ENCODE data around the gene DPM2.

Gene DPM2

DNA sequence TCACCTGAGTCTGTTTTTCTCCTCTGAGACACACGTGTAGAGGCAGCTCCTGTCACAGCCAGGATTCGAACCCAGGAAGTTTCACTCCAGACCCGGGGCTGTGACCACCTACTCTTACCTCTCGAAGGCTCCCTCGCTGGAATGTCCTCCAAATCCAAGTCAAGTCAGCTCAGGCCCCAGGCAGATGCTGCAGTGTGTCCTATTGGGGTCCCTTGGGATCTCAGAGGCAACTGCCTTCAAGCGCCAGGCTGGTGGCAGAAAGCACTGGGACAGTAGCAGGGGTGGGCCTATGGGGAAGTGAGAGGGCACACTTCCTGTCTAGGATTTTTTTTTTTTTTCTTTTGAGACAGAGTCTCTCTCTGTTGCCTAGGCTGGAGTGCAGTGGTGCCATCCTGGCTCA, 20.1 kb downstream of the DPM2 start:
- no peak for DNase-seq (ENCODE audit: low spot score)
- ChIA-PET CTCF (no interaction called here), POLR2A (ENCODE audit: low non-redundant PET) (no interaction called here)
- H3K27ac ChIP-seq, result peak overlapping the region; percentile 97
- TF ChIP-seq, protein P1, sequence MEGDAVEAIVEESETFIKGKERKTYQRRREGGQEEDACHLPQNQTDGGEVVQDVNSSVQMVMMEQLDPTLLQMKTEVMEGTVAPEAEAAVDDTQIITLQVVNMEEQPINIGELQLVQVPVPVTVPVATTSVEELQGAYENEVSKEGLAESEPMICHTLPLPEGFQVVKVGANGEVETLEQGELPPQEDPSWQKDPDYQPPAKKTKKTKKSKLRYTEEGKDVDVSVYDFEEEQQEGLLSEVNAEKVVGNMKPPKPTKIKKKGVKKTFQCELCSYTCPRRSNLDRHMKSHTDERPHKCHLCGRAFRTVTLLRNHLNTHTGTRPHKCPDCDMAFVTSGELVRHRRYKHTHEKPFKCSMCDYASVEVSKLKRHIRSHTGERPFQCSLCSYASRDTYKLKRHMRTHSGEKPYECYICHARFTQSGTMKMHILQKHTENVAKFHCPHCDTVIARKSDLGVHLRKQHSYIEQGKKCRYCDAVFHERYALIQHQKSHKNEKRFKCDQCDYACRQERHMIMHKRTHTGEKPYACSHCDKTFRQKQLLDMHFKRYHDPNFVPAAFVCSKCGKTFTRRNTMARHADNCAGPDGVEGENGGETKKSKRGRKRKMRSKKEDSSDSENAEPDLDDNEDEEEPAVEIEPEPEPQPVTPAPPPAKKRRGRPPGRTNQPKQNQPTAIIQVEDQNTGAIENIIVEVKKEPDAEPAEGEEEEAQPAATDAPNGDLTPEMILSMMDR (conservative IDR thresholded peaks at IDR 0.05; ENCODE audit: low read depth), result no peak

DNA sequence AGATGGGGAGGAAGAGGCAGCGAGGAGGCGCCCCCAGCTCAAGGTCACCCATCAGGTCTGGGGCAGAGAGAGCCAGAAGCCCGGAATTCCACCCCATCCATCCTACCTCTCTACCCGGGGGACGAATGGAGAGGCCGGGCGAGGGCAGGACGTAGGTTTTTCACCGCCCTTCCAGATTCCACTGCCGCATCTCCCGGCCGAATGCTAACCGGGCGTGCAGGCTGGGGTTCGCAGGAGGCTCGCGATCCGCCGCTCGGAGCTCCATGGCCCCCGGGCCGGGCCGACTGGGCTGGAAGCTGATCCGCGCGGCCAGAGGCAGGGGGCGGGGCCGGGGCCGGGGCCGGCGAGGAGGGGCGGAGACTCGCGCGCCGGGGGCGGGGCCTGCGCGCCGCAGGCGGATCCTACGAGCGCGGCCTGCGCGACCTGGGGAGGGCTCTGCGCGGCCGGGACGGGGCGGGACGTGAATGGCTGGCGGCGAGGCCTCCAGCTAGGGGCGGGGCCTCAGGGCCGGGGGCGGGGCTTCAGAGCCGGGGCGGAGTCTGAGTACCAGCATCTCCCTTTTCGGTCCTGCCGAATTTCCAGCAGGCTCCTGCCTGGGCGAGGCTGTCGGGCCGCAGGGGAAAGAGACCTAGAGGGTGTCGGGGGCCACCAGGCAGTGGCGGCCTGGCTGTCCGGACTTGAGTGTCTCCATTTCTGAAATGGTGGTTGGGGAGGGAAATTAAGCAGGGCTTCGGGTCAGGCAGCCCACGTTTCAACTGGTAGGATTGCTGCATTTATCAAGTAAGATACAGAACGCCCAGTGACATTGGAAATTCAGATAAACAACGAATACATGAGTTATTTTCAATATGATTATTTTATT, 20.7 kb downstream of the DPM2 start, which contains the start of gene ST6GALNAC4:
ST6GALNAC4 (minus strand) TSS at position 322 of the 862 bp plus-strand sequence. CDS start 622 bp downstream, outside the sequence.
- H3K27ac ChIP-seq, result peak within 1 kb of the TSS; percentile 97
- TF ChIP-seq, protein P1 (conservative IDR thresholded peaks at IDR 0.05; ENCODE audit: low read depth), result no peak
- POLR2A ChIA-PET (ENCODE audit: low non-redundant PET), result no interaction called here
- peak; percentile 98 for DNase-seq (ENCODE audit: low spot score)
- CTCF ChIA-PET, result interaction anchor here (0.6 to 1.0 kb wide), 3 partner anchors 18 to 545 kb away, joined by 3 to 4 read pairs (median 4); partner anchors contain the start of gene ST6GALNAC6

DNA sequence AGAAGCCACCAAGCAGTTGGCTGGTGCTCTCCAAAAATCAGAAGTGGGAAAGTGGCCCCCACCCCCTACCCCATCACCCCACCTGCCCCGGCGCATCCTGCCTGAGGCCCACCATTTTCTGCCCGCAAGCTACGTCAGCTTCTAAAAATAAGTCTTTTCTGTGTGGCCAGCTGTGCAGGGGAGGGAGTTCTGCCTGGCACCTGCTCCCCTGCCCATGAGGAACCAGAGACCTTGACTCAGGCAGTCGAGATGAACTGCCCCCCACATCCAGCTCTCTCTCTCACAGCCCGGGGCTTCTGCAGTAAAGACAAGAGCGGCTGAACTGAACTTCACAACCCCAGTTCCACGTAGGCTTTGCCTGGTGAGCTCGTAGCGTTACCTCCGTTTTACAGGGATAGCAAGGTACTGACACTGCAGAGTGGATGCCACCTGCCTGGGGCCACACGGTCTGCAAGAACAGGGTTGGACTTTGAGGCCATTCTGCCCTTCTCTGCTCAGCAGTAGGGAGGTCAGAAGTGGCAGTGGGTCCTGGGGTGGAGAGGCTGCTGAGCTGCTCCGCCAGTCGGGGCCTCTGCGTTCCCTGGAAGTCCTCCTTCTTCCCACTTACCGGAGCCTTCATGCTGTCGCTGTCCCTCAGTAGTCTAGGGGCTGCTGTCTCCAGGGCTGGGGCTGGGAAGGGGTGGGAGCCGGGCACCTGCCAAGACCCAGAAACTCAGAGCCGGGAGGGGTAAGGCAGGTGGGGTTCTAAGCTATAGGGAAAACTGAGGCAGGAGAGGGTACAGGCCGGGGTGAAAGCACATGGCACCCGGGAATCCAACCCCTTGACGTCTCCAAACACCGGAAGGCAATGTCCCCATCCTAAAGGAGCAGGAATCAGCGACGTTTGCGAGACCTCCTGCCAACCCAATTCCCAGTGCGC, 21.6 kb downstream of the DPM2 start:
- ChIA-PET POLR2A (ENCODE audit: low non-redundant PET) (interaction anchor here (1.1 kb wide), 1 partner anchor 18 kb away, joined by 3 read pairs; no protein-coding TSS in a partner anchor), CTCF (interaction anchor here (0.6 to 1.0 kb wide), 3 partner anchors 17 to 544 kb away, joined by 3 to 4 read pairs (median 4); partner anchors contain the start of gene ST6GALNAC6)
- H3K27ac ChIP-seq, result peak overlapping the region; percentile 97
- no peak for DNase-seq (ENCODE audit: low spot score)
- TF ChIP-seq, protein P1 (conservative IDR thresholded peaks at IDR 0.05; ENCODE audit: low read depth), result no peak

DNA sequence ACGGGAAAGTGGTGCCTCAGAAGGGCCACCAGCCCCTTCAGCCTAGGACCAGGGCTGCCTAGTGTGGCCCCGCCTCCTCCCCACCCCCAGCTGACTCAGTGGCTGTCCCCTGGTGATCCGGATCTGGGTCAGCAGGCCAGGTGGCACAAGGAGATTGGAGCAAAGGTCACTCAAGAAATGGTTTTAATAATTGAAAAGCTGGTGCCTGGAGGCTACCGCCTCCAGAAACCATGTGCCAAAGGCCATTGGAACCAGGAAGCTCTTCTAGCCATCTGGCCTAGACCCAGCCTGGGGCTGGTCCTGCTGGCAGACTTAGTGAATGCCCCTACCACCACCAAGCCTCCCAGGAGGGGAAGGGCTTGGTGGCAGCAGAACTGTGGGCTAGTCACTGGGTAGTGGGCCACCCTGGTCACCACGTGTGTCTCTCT, 22.3 kb downstream of the DPM2 start:
- ChIA-PET CTCF (no interaction called here), POLR2A (ENCODE audit: low non-redundant PET) (interaction anchor here (1.1 kb wide), 1 partner anchor 17 kb away, joined by 3 read pairs; no protein-coding TSS in a partner anchor)
- peak overlapping the region; percentile 97 for H3K27ac ChIP-seq
- no peak for DNase-seq (ENCODE audit: low spot score)
- TF ChIP-seq, protein P1 (conservative IDR thresholded peaks at IDR 0.05; ENCODE audit: low read depth), result no peak

DNA sequence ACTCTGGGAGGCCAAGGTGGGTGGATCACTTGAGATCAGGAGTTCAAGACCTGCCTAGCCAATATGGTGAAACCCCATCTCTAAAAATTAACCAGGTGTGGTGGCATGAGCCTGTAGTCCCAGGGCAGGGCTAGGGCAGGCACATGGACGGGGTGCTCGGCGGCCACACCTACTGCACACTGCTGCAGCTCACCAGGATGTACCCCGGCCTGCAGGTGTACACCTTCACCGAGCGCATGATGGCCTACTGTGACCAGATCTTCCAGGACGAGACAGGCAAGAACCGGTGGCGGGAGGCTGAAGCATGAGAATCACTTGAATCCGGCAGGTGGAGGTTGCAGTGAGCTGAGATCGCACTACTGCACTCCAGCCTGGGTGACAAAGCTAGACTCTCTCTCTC, 24.0 kb downstream of the DPM2 start:
- CTCF ChIA-PET, result interaction anchor here (0.6 kb wide), 1 partner anchor 211 kb away, joined by 3 read pairs; no protein-coding TSS in a partner anchor
- peak overlapping the region; percentile 65 for H3K27ac ChIP-seq
- TF ChIP-seq, protein P1 (conservative IDR thresholded peaks at IDR 0.05; ENCODE audit: low read depth), result no peak
- no peak for DNase-seq (ENCODE audit: low spot score)
- POLR2A ChIA-PET (ENCODE audit: low non-redundant PET), result no interaction called here

DNA sequence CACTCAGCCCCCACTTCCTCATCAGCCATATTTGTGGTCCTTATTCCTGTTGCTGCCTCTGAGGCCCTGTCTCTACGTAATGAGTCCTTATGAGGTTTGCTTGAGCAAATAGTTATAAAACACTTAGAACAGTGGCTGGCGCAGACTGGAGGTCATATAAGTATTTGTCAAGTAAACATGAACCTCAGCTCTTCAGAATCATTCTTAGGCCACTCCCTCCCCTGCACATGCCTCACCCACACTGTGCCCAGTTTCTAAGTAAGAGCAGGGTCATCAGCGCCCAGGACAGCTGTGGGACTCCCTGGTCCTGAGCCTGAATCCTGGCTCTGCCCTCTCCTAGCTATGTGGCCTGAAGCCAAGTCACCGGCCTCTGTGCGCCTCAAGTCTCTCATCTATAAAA, 24.8 kb downstream of the DPM2 start:
- DNase-seq (ENCODE audit: low spot score), result no peak
- H3K27ac ChIP-seq, result peak overlapping the region; percentile 65
- ChIA-PET CTCF (interaction anchor here (0.6 to 0.7 kb wide), 4 partner anchors 43 to 371 kb away, joined by 3 read pairs; no protein-coding TSS in a partner anchor), POLR2A (ENCODE audit: low non-redundant PET) (no interaction called here)
- TF ChIP-seq, protein P1 (conservative IDR thresholded peaks at IDR 0.05; ENCODE audit: low read depth), result no peak
